ENCODE measurements around the gene MYEOV.

Gene MYEOV

GRCh38 chr11:69285766-69286165 lies 8.2 kb upstream of the MYEOV start:
- in situ Hi-C loops (cut with HindIII; ENCODE audit: low sequenced_read_pairs): no loop called here

- in situ Hi-C loops (cut with HindIII; ENCODE audit: low sequenced_read_pairs): no loop called here
Measured at GRCh38 chr11:69286374-69287371, 7.3 kb upstream of the MYEOV start.

- in situ Hi-C loops (cut with HindIII; ENCODE audit: low sequenced_read_pairs): no loop called here
Measured at GRCh38 chr11:69287968-69288882, 5.7 kb upstream of the MYEOV start.

GRCh38 chr11:69288883-69289242 lies 5.1 kb upstream of the MYEOV start:
- in situ Hi-C loops (cut with HindIII; ENCODE audit: low sequenced_read_pairs): no loop called here

DNA sequence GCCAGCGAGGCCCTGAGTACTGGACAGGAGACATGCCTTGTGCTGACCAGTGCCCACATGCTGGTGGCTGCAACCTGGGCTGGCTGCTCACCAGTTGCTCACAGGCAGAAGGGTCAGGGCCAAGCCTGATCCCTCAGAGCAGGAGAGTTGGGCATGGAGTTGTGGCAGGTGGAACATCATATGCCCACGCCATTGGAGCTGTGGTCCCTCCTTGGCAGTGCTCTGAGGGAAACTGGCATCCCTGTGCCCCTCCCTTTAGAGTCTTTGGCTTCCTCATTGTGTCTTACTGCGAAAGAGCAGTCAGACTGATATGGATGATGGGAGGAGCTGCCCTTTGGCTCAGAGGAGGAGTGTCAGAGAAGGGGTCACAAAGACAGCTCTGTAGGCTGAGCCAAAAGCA lies 3.1 kb upstream of the MYEOV start:
- in situ Hi-C loops (cut with HindIII; ENCODE audit: low sequenced_read_pairs): loop anchor here (10.0 kb wide), 1 partner anchor 134 kb away; no protein-coding TSS in a partner anchor

DNA sequence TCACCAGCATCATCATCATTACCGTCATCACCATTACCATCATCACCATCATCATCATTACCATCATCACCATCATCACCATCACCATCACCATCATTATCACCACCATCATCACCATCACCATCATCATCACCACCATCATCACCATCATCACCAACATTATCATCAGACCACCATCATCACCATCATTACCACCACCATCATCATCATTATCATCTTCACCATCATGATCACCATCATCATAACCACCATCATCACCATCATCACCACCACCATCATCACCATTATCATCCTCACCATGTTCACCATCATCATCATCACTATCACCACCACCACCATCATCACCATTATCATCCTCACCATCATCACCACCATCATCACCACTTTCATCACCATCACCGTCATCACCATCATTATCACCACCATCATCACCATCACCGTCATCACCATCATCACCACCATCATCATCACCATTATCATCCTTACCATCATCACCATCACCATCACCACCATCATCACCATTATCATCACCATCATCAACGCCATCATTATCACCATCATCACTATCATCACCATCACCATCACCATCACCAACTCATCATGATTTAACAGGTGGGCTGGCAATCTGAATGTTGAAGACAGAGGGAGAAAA lies 2.4 kb upstream of the MYEOV start:
- in situ Hi-C loops (cut with HindIII; ENCODE audit: low sequenced_read_pairs): loop anchor here (10.0 kb wide), 1 partner anchor 133 kb away; no protein-coding TSS in a partner anchor

DNA sequence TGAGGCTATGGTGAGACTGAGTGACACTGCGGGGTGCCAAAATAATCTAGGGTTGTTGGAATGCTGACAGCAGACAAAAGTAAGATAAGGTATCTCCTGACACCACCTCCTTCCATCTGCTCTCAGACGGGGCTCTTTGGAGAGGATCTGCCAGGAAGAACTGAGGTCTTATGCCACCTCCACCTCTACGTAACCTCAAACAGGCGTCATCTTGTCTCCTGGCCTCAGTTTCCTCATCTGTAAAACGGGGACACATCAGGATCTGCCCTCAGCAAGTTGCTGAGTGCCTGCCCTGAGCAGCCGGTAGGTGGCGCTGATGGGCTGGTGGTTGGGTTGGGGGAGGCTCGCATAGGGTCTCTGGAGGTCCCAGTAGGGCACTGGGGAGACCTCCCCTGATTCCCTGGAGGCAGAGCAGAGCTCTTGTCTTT lies 1.7 kb upstream of the MYEOV start:
- in situ Hi-C loops (cut with HindIII; ENCODE audit: low sequenced_read_pairs): loop anchor here (10.0 kb wide), 1 partner anchor 133 kb away; no protein-coding TSS in a partner anchor

- in situ Hi-C loops (cut with HindIII; ENCODE audit: low sequenced_read_pairs): loop anchor here (10.0 kb wide), 1 partner anchor 132 kb away; no protein-coding TSS in a partner anchor
Measured at GRCh38 chr11:69293087-69293486, 868 bp upstream of the MYEOV start.

DNA sequence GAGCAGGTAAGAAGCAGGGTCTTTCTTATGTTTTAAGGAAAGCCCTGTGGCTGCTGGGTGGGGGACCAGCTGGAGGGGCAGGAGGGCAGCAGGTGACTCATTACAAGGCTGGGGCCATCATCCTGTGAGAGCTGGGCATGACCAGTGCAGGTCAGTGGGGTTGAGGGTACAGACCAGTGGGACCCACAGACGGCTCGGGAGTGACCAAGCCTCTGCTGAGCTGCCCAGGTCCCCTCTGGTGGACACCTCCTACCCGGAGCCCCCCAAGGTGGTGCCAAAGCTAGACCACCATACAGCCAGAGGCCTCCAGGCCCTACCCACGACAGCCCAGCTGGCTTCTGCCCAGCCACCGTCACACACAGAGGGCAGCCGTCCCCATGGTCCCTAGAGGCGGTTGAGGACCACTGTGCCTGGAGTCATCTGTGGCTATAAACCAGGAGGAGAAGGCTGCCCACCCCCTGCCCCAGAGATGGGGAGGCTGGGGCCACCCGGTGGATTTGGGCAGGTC lies 670 bp downstream of the MYEOV start:
- in situ Hi-C loops (cut with HindIII; ENCODE audit: low sequenced_read_pairs): loop anchor here (10.0 kb wide), 1 partner anchor 130 kb away; no protein-coding TSS in a partner anchor

- in situ Hi-C loops (cut with HindIII; ENCODE audit: low sequenced_read_pairs): loop anchor here (10.0 kb wide), 1 partner anchor 129 kb away; no protein-coding TSS in a partner anchor
Measured at GRCh38 chr11:69295079-69295994, 1.4 kb downstream of the MYEOV start.

DNA sequence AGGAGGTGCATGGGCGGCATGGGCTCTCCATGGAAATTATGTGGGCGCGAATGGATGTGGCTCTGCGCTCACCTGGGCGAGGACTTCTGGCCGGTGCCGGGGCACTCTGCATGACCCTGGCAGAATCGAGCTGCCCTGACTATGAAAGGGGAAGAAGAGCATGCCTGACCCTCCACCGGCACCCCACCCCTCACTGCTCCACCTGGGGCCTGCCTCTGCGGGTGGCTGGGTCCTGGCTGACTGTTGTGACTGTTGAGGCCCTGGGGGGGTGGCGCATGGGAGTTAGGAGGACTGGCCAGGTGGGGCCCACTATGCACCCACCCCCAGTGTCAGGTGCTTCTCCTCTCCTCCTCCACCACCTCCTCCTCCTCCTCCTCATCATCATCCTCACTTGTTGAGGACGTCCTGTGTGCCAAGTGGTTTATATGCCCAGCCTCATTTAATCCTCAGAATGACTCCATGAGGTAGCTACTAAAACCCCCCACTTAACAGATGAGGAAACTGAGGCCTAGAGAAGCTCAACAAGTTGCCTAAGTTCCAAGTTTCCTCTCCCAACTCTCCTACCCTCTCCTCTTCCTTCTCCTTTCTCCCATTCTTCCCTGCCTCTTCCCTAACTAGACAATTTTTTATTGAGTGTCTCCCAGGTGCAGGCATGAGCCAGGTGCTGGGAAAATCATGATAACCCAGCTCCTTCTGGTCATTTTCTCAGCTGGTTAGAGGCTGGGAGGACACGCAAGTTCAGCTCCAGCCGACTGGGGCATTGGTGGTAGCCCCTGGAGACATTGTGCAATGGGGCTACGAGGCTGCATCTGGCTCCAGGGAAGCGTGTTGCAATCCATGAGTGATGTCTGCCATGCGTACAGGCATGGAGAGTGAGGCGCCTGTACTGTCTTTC lies 2.3 kb downstream of the MYEOV start:
- in situ Hi-C loops (cut with HindIII; ENCODE audit: low sequenced_read_pairs): loop anchor here (10.0 kb wide), 1 partner anchor 129 kb away; no protein-coding TSS in a partner anchor

- in situ Hi-C loops (cut with HindIII; ENCODE audit: low sequenced_read_pairs): loop anchor here (10.0 kb wide), 1 partner anchor 128 kb away; no protein-coding TSS in a partner anchor
Measured at GRCh38 chr11:69296890-69297786, 3.2 kb downstream of the MYEOV start.

DNA sequence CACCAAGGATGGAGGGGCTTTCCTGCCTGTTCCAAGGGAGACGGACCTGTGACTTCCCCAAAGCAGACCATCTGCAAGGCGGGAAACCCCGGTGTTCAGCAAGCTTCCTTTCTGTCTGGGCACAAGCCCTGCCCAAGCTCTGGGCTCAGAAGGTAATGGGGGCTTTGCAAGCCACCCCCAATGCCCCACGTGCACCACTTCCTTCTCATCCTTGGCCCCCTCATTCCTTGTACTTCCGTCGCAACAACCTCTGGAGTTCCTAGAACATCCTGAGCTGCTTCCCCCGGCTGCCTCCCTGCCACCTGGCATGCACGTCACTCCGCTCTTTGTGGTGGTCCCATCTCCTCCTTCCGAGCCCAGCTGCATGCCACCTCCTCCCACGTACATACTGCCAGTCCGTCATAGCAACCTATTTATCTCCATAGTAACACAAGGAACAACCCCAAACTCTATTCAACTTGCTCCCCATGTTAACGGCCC lies 3.9 kb downstream of the MYEOV start:
- in situ Hi-C loops (cut with HindIII; ENCODE audit: low sequenced_read_pairs): loop anchor here (10.0 kb wide), 1 partner anchor 127 kb away; no protein-coding TSS in a partner anchor

GRCh38 chr11:69298267-69299022 lies 4.5 kb downstream of the MYEOV start:
- in situ Hi-C loops (cut with HindIII; ENCODE audit: low sequenced_read_pairs): loop anchor here (10.0 kb wide), 1 partner anchor 126 kb away; no protein-coding TSS in a partner anchor

- in situ Hi-C loops (cut with HindIII; ENCODE audit: low sequenced_read_pairs): loop anchor here (10.0 kb wide), 1 partner anchor 126 kb away; no protein-coding TSS in a partner anchor
Measured at GRCh38 chr11:69299023-69299461, 5.1 kb downstream of the MYEOV start.

DNA sequence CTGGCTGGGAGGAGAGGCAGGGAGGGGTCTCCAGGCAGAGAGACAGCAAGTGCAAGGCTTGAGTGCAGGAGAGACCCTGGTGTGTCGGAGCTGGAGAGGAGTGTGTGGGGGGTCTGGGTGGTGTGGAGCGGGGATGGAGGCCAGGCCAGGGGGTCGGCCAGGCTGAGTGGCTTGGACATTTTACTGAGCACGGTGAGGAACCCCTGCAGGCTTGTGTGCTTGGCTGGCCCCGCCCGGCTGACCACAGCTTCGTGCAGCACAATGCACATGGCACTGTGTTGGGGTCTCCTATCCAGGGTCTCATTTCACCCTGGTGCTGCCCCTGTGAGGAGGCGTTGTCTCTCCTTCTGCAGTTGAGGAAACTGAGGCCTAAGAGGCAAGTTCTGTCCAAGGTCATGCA lies 5.6 kb downstream of the MYEOV start:
- in situ Hi-C loops (cut with HindIII; ENCODE audit: low sequenced_read_pairs): loop anchor here (10.0 kb wide), 1 partner anchor 125 kb away; no protein-coding TSS in a partner anchor

Measured in DLD1 (cell line).